Effector memory CD8-positive, alpha-beta T cell (primary cell): ENCODE data around the gene NSUN2.
"Not testable (repeated sequence)": the region's sequence is repeated elsewhere in the genome, so short reads cannot be mapped to it uniquely, and the experiment has no call there.

ENCODE experiments used
- ATAC-seq: fragments of 150-1000 bp; cut with Tn5 transposase; replicated peaks from 2 replicates; pipeline ENCODE4 v1.10.0; 2021; ENCODE audit warnings: mild to moderate bottlenecking, moderate library complexity
- DNase-seq, 3 experiments: peaks; one replicate each; pipeline ENCODE4 v3.0.0; 2021
- H3K27ac Mint-ChIP-seq, 2 donors: one replicate each; pipeline ENCODE4 v1.8.0; 2022; ENCODE audit warnings: mild to moderate bottlenecking in 2 of 2, mixed read lengths in 2 of 2, moderate library complexity in 2 of 2
- H3K27me3 Mint-ChIP-seq, 2 donors: one replicate each; pipeline ENCODE4 v1.8.0; 2022; ENCODE audit warnings: mixed read lengths in 2 of 2
- H3K36me3 Mint-ChIP-seq: one replicate; pipeline ENCODE4 v1.8.0; 2022; ENCODE audit warnings: mild to moderate bottlenecking, moderate library complexity, mixed read lengths; ENCODE audit not compliant: insufficient read depth
- H3K4me1 Mint-ChIP-seq, 2 donors: one replicate each; pipeline ENCODE4 v1.8.0; 2022; ENCODE audit warnings: low read depth in 2 of 2, mixed read lengths in 2 of 2
- H3K4me3 Mint-ChIP-seq, 2 donors: one replicate each; pipeline ENCODE4 v1.8.0; 2022; ENCODE audit warnings: mild to moderate bottlenecking in 2 of 2, mixed read lengths in 2 of 2, moderate library complexity in 2 of 2
- H3K9me3 Mint-ChIP-seq, 2 donors: one replicate each; pipeline ENCODE4 v1.8.0; 2022; ENCODE audit warnings: mixed read lengths in 2 of 2

NSUN2 gene

DNA sequence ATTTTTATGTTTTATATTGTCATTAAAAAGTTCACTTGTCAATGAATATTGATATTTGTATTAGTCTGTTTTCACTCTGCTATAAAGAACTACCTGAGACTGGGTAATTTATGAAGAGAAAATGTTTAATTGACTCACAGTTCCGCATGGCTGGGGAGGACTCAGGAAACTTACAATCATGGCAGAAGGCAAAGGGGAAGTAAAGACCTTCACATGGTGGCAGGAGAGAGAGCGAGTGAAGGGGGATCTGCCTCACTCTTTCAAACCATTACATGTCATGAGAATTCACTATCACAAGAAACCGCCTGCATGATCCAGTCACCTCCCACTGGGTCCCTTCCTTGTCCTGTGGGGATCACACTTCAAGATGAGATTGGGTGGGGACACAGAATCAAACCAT lies 27.8 kb upstream of the NSUN2 start:
- H3K4me1 Mint-ChIP-seq = peaks cover 0 to 4% of the 10 kb centered on the region in 2 donors
- H3K4me3 Mint-ChIP-seq = peak overlapping the region in 1 of 2 donors; percentile 24
- ATAC-seq (no peak), DNase-seq (no peak)
- H3K27ac Mint-ChIP-seq = no peak overlapping the region
- H3K36me3 Mint-ChIP-seq = peaks cover 11% of the 10 kb centered on the region
- peaks cover 3 to 13% of the 10 kb centered on the region in 2 donors for H3K9me3 Mint-ChIP-seq
- no peaks in the 10 kb centered on the region for H3K27me3 Mint-ChIP-seq

GRCh38 chr5:6659941-6660684 lies 27.3 kb upstream of the NSUN2 start:
- H3K36me3 Mint-ChIP-seq = peaks cover 11% of the 10 kb centered on the region
- H3K4me1 Mint-ChIP-seq = peaks cover 0 to 4% of the 10 kb centered on the region in 2 donors
- no peaks in the 10 kb centered on the region for H3K27me3 Mint-ChIP-seq
- H3K27ac Mint-ChIP-seq = no peak overlapping the region
- peak overlapping the region in 1 of 2 donors; percentile 24 for H3K4me3 Mint-ChIP-seq
- no peak for DNase-seq
- peak; percentile 22 for ATAC-seq
- peaks cover 3 to 13% of the 10 kb centered on the region in 2 donors for H3K9me3 Mint-ChIP-seq

GRCh38 chr5:6656680-6657079 lies 23.8 kb upstream of the NSUN2 start:
- Mint-ChIP-seq H3K4me3 (no peak overlapping the region), H3K4me1 (peaks cover 0 to 4% of the 10 kb centered on the region in 2 donors), H3K27me3 (no peaks in the 10 kb centered on the region), H3K36me3 (peaks cover 8% of the 10 kb centered on the region), H3K9me3 (peaks cover 3 to 13% of the 10 kb centered on the region in 2 donors), H3K27ac (no peak overlapping the region)
- ATAC-seq = no peak
- DNase-seq = no peak

- Mint-ChIP-seq H3K27ac (no peak overlapping the region), H3K27me3 (no peaks in the 10 kb centered on the region), H3K4me1 (peaks cover 0 to 4% of the 10 kb centered on the region in 2 donors), H3K36me3 (peaks cover 8% of the 10 kb centered on the region), H3K4me3 (no peak overlapping the region), H3K9me3 (peaks cover 3 to 13% of the 10 kb centered on the region in 2 donors)
- DNase-seq = no peak
- no peak for ATAC-seq
These were observed 22.6 kb upstream of the NSUN2 start for GRCh38 chr5:6655432-6655831.

- H3K27me3 Mint-ChIP-seq = no peaks in the 10 kb centered on the region
- DNase-seq = no peak
- H3K4me3 Mint-ChIP-seq = no peak overlapping the region
- H3K36me3 Mint-ChIP-seq = peaks cover 7% of the 10 kb centered on the region
- no peak for ATAC-seq
- peaks cover 2 to 7% of the 10 kb centered on the region in 2 donors for H3K4me1 Mint-ChIP-seq
- H3K27ac Mint-ChIP-seq = no peak overlapping the region
- peaks cover 3 to 12% of the 10 kb centered on the region in 2 donors for H3K9me3 Mint-ChIP-seq
These were observed 19.2 kb upstream of the NSUN2 start for GRCh38 chr5:6652025-6652424.

GRCh38 chr5:6649681-6650080 lies 16.8 kb upstream of the NSUN2 start:
- Mint-ChIP-seq H3K36me3 (no peaks in the 10 kb centered on the region), H3K4me3 (no peak overlapping the region), H3K27ac (no peak overlapping the region), H3K4me1 (peaks cover 2 to 11% of the 10 kb centered on the region in 2 donors), H3K9me3 (no peaks in the 10 kb centered on the region), H3K27me3 (no peaks in the 10 kb centered on the region)
- no peak for ATAC-seq
- no peak for DNase-seq

GRCh38 chr5:6649186-6649585 lies 16.3 kb upstream of the NSUN2 start:
- no peak overlapping the region for H3K27ac Mint-ChIP-seq
- ATAC-seq = no peak
- DNase-seq = no peak

GRCh38 chr5:6645571-6646362 lies 12.9 kb upstream of the NSUN2 start:
- not testable (repeated sequence) for H3K4me3 Mint-ChIP-seq, H3K27me3 Mint-ChIP-seq, H3K9me3 Mint-ChIP-seq, H3K27ac Mint-ChIP-seq, H3K36me3 Mint-ChIP-seq, ATAC-seq, DNase-seq
- peaks cover 5 to 11% of the 10 kb centered on the region in 2 donors for H3K4me1 Mint-ChIP-seq

More at GRCh38 chr5:6649186-6649585, 16.3 kb upstream of the NSUN2 start:
- no peaks in the 10 kb centered on the region for H3K36me3 Mint-ChIP-seq
- H3K4me3 Mint-ChIP-seq = no peak overlapping the region
- no peaks in the 10 kb centered on the region for H3K9me3 Mint-ChIP-seq
- peaks cover 5 to 11% of the 10 kb centered on the region in 2 donors for H3K4me1 Mint-ChIP-seq
- no peaks in the 10 kb centered on the region for H3K27me3 Mint-ChIP-seq

- no peak overlapping the region for H3K4me3 Mint-ChIP-seq
- H3K4me1 Mint-ChIP-seq = peaks cover 3 to 8% of the 10 kb centered on the region in 2 donors
- H3K36me3 Mint-ChIP-seq = no peaks in the 10 kb centered on the region
- no peaks in the 10 kb centered on the region for H3K9me3 Mint-ChIP-seq
- ATAC-seq (no peak), DNase-seq (no peak)
- no peaks in the 10 kb centered on the region for H3K27me3 Mint-ChIP-seq
- H3K27ac Mint-ChIP-seq = no peak overlapping the region
These were observed 12.0 kb upstream of the NSUN2 start for GRCh38 chr5:6644794-6645241.

DNA sequence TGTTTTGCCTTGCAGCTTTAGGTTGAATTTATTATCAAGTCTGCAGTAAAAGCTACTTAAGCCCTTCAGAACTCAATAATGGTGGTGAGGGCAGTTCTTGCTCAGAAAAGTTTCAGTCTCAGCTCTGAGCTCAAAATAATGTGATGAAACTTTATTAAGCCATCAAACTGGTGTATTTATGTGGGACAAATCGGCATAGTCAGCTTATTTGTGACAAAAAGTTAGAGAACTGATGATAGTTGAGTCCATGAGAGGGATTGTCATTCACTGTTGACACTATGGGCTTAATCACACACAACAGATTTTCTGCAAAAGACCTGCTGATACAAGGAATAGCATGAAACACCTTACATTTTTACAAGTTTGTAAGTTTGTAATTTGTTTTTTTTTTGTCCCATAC lies 9.8 kb upstream of the NSUN2 start:
- Mint-ChIP-seq H3K4me3 (no peak overlapping the region), H3K27ac (no peak overlapping the region), H3K4me1 (peaks cover 3 to 5% of the 10 kb centered on the region in 2 donors), H3K9me3 (no peaks in the 10 kb centered on the region), H3K27me3 (no peaks in the 10 kb centered on the region), H3K36me3 (no peaks in the 10 kb centered on the region)
- DNase-seq (no peak), ATAC-seq (no peak)

DNA sequence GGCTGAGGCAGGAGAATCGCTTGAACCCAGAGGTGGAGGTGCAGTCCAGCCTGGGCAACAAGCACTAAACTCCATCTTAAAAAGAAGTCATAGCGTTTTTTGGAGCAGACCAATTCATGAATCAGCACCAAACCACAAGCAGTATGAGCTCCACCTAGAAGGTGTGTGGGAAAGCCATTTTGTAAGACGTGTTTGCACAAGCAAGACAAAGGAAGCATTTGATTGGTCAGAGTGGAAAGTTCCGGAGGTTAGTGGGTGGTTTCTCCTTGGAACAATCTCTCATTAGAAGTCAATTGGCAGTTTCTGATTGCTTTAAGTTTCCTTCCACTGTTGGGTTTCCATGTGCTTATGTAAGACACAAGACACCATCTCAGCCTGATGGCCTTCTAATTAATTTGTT lies 5.4 kb upstream of the NSUN2 start:
- no peak for ATAC-seq
- Mint-ChIP-seq H3K27me3 (no peaks in the 10 kb centered on the region), H3K4me3 (no peak overlapping the region), H3K9me3 (no peaks in the 10 kb centered on the region), H3K27ac (no peak overlapping the region), H3K36me3 (peaks cover 4% of the 10 kb centered on the region), H3K4me1 (peaks cover 13 to 15% of the 10 kb centered on the region in 2 donors)
- DNase-seq = no peak

GRCh38 chr5:6637590-6637989 lies 4.7 kb upstream of the NSUN2 start:
- Mint-ChIP-seq H3K4me3 (no peak overlapping the region), H3K27ac (no peak overlapping the region), H3K27me3 (no peaks in the 10 kb centered on the region), H3K4me1 (peaks cover 14 to 17% of the 10 kb centered on the region in 2 donors), H3K36me3 (peaks cover 8% of the 10 kb centered on the region), H3K9me3 (no peaks in the 10 kb centered on the region)
- DNase-seq (no peak), ATAC-seq (no peak)

DNA sequence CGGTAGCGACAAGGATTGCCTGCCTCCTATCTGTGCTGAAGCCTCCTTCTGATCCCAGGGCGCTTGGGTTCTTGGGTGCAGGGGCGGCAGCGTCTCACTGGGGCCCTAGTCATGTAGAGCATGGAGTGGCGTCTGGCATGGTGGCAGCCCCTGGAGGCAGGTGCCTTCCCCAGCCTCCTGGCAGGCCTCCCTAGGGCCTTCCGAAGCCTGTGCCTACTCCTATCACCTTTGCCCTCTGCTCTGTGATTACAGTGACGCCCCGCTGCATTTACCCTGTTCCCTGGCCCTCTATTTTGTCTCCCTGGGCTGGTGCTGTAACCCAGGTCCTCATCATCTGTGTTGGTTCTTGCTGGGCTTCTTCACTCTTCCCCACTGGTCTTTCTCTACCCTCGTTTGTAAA lies 4.2 kb upstream of the NSUN2 start:
- H3K36me3 Mint-ChIP-seq = peaks cover 8% of the 10 kb centered on the region
- H3K27ac Mint-ChIP-seq = no peak overlapping the region
- no peaks in the 10 kb centered on the region for H3K9me3 Mint-ChIP-seq
- no peak for ATAC-seq
- no peaks in the 10 kb centered on the region for H3K27me3 Mint-ChIP-seq
- peaks cover 19 to 23% of the 10 kb centered on the region in 2 donors for H3K4me1 Mint-ChIP-seq
- DNase-seq = no peak
- H3K4me3 Mint-ChIP-seq = no peak overlapping the region

DNA sequence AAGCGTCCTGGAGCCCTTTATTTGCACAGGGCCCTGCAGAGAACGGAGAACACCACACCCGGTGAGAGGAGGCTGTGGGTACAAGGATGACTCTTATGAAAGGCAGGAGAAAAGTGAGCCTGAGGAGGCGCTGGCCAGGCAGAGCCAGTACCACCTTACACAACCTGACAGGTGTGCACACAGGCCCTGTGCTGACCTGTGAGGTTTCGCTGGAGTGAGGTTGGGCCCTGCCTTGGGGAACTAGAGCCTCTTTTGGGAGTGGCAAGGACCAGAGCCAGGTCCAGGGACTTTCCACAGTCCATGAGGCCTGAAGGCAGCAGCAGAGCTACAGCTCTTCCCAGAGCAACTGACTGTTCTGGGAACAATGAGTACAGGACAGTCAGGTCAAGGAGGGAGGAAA lies 3.4 kb upstream of the NSUN2 start:
- ATAC-seq = no peak
- Mint-ChIP-seq H3K9me3 (no peaks in the 10 kb centered on the region), H3K27me3 (no peaks in the 10 kb centered on the region), H3K4me3 (no peak overlapping the region), H3K4me1 (peaks cover 24 to 26% of the 10 kb centered on the region in 2 donors), H3K36me3 (peaks cover 10% of the 10 kb centered on the region), H3K27ac (no peak overlapping the region)
- no peak for DNase-seq
